Activated CD4-positive, alpha-beta T cell treated with anti-CD3 and anti-CD28 coated beads, Interleukin-2, amount 10 ng/mL, durations not matched to agents 7 days and 5 days (primary cell): ENCODE results near the gene NELL1. TPM values are rescaled to one million over a fixed set of nuclear protein-coding genes. Genes with fewer than 3 reads are reported as not detected.
"Not testable (repeated sequence)": the region's sequence is repeated elsewhere in the genome, so short reads cannot be mapped to it uniquely, and the experiment has no call there.

Experiments
- CTCF ChIA-PET: fragments of 350-600 bp; sonication (Branson Sonifier 250); formaldehyde crosslinking; loops from one replicate; lab custom pipeline; 2021; ENCODE audit warnings: antibody characterized with exemption; lab: Charles Lee
- POLR2A ChIA-PET: fragments of 350-600 bp; sonication (Branson Sonifier 250); formaldehyde crosslinking; loops from one replicate; lab custom pipeline; 2021; ENCODE audit warnings: antibody characterized with exemption; lab: Charles Lee
- DNase-seq: peaks from one replicate; pipeline ENCODE4 v3.0.0-alpha.2; 2020
- H3K27ac Mint-ChIP-seq: one replicate; pipeline ENCODE4 v1.8.0; 2021; ENCODE audit warnings: mild to moderate bottlenecking, moderate library complexity, mixed read lengths
- H3K27me3 Mint-ChIP-seq: one replicate; pipeline ENCODE4 v1.8.0; 2021; ENCODE audit warnings: mixed read lengths
- H3K36me3 Mint-ChIP-seq: one replicate; pipeline ENCODE4 v1.8.0; 2021; ENCODE audit warnings: low read depth, mixed read lengths
- H3K4me1 Mint-ChIP-seq: one replicate; pipeline ENCODE4 v1.8.0; 2021; ENCODE audit warnings: mixed read lengths
- H3K4me3 Mint-ChIP-seq: one replicate; pipeline ENCODE4 v1.8.0; 2021; ENCODE audit warnings: mild to moderate bottlenecking, moderate library complexity, mixed read lengths
- H3K9me3 Mint-ChIP-seq: one replicate; pipeline ENCODE4 v1.8.0; 2021; ENCODE audit warnings: mixed read lengths
- total RNA-seq, 2 experiments: library from RNA; stranded (reverse); gene quantifications; one replicate each; pipeline ENCODE4 v1.2.3, GENCODE V29; 2021

The NELL1 gene
- total RNA-seq, 2 experiments from 2014 or later, result not detected

DNA sequence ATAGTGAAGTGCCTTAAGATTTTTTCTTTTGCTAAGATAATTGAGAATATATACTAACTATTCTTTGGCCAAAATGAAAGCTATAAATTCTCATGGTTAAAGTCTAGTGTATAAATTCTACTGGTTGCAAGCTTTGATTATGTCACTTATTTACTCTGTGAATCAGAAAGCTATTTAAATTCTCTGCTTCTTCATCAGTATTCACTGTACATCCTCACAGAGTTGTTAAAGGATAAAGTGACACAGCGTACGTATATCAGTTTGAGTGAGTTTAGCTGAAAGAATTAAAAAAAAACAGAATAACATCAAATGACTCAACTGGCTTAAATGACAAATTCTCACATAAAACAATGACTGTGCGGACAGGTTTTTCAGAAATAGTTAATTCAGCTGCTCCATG, 453.1 kb downstream of the NELL1 start:
- no peak overlapping the region for H3K27ac Mint-ChIP-seq
- POLR2A ChIA-PET, result interaction anchor here (0.6 kb wide), 1 partner anchor 1003 kb away, joined by 13 read pairs; no protein-coding TSS in a partner anchor
- no peaks in the 10 kb centered on the region for H3K27me3 Mint-ChIP-seq
- H3K4me1 Mint-ChIP-seq, result no peaks in the 10 kb centered on the region
- no peaks in the 10 kb centered on the region for H3K9me3 Mint-ChIP-seq
- H3K36me3 Mint-ChIP-seq, result no peaks in the 10 kb centered on the region
- no peak for DNase-seq
- no peak overlapping the region for H3K4me3 Mint-ChIP-seq
- CTCF ChIA-PET, result no interaction called here

DNA sequence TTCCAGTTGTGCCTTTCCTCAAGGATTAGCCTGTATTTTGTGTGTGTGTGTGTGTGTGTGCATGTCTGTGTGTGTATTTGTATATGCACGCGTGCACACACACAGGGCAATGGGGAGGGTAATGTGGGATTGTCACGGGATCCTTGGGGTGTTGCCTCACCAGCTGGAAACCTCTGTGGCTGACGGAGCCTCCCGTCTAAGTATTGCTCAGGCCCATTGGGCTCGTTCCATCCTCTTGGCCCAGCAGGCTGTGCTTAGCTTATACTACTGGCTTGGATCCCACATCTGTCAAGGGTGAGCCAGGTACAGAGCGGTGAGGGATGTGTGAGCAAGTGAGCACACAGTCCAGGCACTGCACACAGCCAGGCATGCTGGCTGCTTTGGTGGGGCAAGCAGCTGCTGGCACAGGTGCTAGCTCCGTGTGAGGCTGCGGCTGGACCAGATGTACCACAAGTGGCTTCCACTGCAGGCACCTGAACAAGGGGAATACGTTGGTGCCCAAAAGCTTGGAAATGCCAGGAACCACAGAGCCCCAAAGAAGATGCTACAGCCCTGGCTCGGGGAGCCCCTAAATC, 462.8 kb downstream of the NELL1 start:
- no peaks in the 10 kb centered on the region for H3K36me3 Mint-ChIP-seq
- H3K27me3 Mint-ChIP-seq, result no peaks in the 10 kb centered on the region
- no peaks in the 10 kb centered on the region for H3K4me1 Mint-ChIP-seq
- no peak overlapping the region for H3K27ac Mint-ChIP-seq
- no peak for DNase-seq
- H3K4me3 Mint-ChIP-seq, result no peak overlapping the region
- no peaks in the 10 kb centered on the region for H3K9me3 Mint-ChIP-seq
- ChIA-PET POLR2A (no interaction called here), CTCF (no interaction called here)

DNA sequence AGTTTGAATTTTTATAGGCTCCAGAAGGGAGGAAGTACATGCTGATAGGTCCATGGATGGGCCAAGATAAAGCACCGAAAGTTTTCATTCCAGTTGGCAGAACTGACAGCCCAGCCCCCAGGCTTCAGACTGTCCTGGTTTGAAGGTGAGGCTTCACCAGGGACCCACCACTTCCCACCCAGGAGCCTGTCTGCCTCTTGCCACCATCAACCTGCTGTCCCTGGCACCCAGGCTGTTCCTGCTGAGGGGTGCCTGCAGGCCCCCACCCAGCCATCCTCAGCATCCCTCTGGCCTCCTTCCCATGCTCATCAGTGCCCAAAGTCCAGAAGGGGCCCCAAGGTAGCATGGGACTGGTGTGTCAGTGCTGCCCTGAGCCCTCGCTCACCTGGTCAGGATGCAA, 463.9 kb downstream of the NELL1 start:
- no peaks in the 10 kb centered on the region for H3K27me3 Mint-ChIP-seq
- no peaks in the 10 kb centered on the region for H3K9me3 Mint-ChIP-seq
- H3K4me3 Mint-ChIP-seq, result no peak overlapping the region
- ChIA-PET POLR2A (no interaction called here), CTCF (no interaction called here)
- DNase-seq, result no peak
- H3K27ac Mint-ChIP-seq, result no peak overlapping the region
- H3K4me1 Mint-ChIP-seq, result no peaks in the 10 kb centered on the region
- H3K36me3 Mint-ChIP-seq, result no peaks in the 10 kb centered on the region

DNA sequence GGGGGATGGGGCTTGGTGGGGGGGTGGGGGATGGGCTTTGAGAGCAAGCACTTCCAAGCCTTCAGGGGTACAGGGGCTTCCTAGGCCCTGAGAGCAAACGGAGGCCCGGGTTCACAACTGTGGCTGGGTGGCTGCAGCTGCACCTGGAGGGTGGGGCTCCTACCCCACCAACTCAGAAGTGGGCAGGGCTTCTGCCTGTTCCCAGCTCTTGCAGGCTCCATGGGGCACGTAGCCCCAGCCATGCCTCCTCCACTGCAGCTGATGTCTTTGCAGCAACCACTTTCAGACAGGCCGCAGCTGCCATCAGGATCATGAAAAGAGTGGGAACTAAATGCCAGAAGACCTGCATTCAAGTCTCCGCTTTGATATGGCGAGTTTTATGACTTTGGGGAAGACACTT, 464.3 kb downstream of the NELL1 start:
- H3K27ac Mint-ChIP-seq, result no peak overlapping the region
- no peaks in the 10 kb centered on the region for H3K36me3 Mint-ChIP-seq
- no peak for DNase-seq
- no peaks in the 10 kb centered on the region for H3K27me3 Mint-ChIP-seq
- no peak overlapping the region for H3K4me3 Mint-ChIP-seq
- no peaks in the 10 kb centered on the region for H3K9me3 Mint-ChIP-seq
- ChIA-PET CTCF (no interaction called here), POLR2A (no interaction called here)
- no peaks in the 10 kb centered on the region for H3K4me1 Mint-ChIP-seq

DNA sequence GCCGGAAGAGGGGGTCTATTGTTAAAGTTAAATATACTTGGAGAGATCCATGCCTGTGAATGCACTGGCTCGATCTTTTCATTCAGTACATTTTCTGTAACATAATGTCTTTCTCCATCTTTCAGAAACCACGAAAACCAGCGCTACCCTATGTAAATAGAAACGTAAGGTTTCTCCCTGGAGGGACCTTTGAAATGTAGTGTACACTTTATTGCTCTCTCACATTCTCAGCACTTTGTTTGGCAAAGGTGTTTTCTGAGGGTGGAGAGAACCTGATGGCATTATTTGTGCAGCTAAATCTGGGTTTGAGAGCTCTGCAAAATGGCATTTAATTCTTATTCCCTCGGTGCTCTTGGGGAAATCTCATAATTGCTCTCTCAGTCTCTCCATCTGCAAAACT, 468.4 kb downstream of the NELL1 start:
- CTCF ChIA-PET, result no interaction called here

DNA sequence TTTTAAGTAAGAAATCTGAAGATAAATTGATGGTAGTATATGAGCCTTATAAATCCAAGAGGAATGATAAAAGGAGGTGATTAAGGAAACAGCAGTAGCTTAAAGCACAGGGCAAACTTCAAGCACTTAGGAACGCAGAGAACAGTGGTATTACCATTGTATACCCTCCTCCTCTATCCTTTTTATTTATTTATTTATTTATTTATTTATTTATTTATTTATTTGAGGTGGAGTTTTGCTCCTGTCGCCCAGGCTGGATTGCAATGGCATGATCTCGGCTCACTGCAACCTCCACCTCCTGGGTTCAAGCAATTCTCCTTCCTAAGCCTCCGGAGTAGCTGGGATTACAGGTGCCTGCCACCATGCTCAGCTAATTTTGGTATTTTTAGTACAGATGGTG, 472.2 kb downstream of the NELL1 start:
- POLR2A ChIA-PET, H3K27ac Mint-ChIP-seq, CTCF ChIA-PET, H3K36me3 Mint-ChIP-seq, H3K9me3 Mint-ChIP-seq, H3K27me3 Mint-ChIP-seq, DNase-seq, H3K4me3 Mint-ChIP-seq, H3K4me1 Mint-ChIP-seq: not testable (repeated sequence)

More for the DNA sequence above, 468.4 kb downstream of the NELL1 start:
- Mint-ChIP-seq H3K27ac (no peak overlapping the region), H3K4me3 (no peak overlapping the region), H3K36me3 (no peaks in the 10 kb centered on the region), H3K4me1 (no peaks in the 10 kb centered on the region), H3K27me3 (no peaks in the 10 kb centered on the region), H3K9me3 (no peaks in the 10 kb centered on the region)
- DNase-seq, result no peak
- POLR2A ChIA-PET, result no interaction called here

DNA sequence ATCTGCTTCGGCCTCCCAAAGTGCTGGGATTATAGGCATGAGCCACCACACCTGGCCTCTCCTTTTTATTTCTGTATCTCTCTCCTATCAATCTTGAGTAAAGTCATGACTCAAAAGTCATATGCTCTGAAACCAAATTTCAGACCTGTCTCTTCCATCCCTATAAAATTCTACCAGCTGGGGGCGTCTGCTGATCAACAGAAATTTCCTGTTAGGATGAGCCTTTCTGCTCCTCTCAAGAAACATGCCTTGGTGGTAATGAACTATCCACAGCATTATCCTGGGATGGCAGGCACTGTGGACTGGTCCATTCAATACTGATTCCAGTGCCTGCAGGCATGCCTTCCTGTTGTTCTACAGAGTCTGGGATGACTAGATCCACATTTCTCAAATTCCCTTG, 472.6 kb downstream of the NELL1 start:
- Mint-ChIP-seq H3K4me3 (no peak overlapping the region), H3K4me1 (no peaks in the 10 kb centered on the region), H3K27ac (no peak overlapping the region), H3K9me3 (peaks cover 3% of the 10 kb centered on the region), H3K27me3 (no peaks in the 10 kb centered on the region), H3K36me3 (no peaks in the 10 kb centered on the region)
- ChIA-PET CTCF (no interaction called here), POLR2A (no interaction called here)
- DNase-seq, result no peak

DNA sequence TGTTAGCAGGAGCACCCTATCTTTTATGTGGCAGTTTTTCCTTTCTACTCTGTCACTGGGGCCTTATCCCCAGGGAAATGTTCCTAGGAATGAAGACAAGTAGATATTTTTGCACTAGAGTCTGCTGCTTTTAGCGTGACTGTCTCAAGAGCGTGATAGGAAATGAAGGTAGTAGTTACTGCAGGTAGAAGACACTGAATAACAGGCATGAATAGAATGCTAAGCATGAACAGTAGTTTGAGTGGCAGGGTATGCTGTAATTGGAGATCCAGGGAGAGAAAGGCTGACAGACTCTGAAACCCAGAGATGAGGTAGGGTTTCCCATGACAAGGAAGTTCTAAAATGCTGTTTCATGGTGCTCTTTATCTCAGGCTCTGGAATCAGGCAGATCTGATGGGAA, 475.1 kb downstream of the NELL1 start:
- no peaks in the 10 kb centered on the region for H3K36me3 Mint-ChIP-seq
- H3K4me1 Mint-ChIP-seq, result no peaks in the 10 kb centered on the region
- no peak overlapping the region for H3K4me3 Mint-ChIP-seq
- H3K9me3 Mint-ChIP-seq, result peaks cover 3% of the 10 kb centered on the region
- ChIA-PET CTCF (no interaction called here), POLR2A (no interaction called here)
- no peak for DNase-seq
- no peak overlapping the region for H3K27ac Mint-ChIP-seq
- no peaks in the 10 kb centered on the region for H3K27me3 Mint-ChIP-seq

DNA sequence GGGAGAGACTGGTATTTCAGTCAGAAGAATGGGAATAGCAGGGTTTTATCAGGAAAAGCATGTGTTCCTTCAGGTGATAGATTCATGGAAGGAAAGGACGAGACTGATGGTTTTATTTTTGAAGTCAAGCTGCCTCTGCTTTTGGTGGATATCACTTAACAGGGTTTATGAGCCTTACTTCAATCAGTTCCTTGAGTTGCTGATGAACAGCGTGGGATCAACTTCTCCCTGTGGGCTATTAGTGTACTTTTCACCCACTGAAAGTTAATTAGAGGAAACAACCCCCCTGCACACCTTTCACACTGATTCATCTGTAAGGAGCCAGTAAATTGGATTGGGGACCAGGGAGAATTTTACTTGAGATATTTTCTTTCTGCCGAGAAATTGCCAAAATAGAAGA, 479.0 kb downstream of the NELL1 start:
- H3K4me3 Mint-ChIP-seq, result no peak overlapping the region
- no peak overlapping the region for H3K27ac Mint-ChIP-seq
- CTCF ChIA-PET, result no interaction called here
- H3K27me3 Mint-ChIP-seq, result no peaks in the 10 kb centered on the region
- peaks cover 3% of the 10 kb centered on the region for H3K9me3 Mint-ChIP-seq
- no peak for DNase-seq
- no peaks in the 10 kb centered on the region for H3K4me1 Mint-ChIP-seq
- no peaks in the 10 kb centered on the region for H3K36me3 Mint-ChIP-seq
- POLR2A ChIA-PET, result no interaction called here

DNA sequence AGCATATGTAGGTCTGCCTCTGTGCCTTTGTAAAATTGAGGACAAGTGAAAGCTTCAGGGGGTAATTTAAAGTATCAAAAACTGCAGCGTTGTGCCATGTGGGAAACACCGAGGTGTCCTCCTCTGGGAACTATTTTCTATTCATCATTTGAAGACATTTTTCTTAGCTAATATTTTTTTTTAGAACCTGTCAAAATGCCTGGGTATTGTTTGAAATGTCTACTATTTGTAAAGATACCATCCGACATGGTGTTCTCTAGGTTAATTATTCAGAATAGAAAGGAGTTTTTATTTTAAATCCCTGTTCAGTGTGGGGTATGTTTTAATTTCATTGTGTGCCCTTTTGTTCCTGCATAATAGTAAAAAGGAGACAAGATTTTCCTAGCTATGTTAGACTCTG, 490.8 kb downstream of the NELL1 start:
- DNase-seq, result no peak
- no peak overlapping the region for H3K27ac Mint-ChIP-seq
- CTCF ChIA-PET, result no interaction called here
- no peaks in the 10 kb centered on the region for H3K36me3 Mint-ChIP-seq
- no peaks in the 10 kb centered on the region for H3K27me3 Mint-ChIP-seq
- no peaks in the 10 kb centered on the region for H3K9me3 Mint-ChIP-seq
- no peaks in the 10 kb centered on the region for H3K4me1 Mint-ChIP-seq
- no peak overlapping the region for H3K4me3 Mint-ChIP-seq
- POLR2A ChIA-PET, result interaction anchor here (0.6 kb wide), 1 partner anchor 123 kb away, joined by 3 read pairs; no protein-coding TSS in a partner anchor

DNA sequence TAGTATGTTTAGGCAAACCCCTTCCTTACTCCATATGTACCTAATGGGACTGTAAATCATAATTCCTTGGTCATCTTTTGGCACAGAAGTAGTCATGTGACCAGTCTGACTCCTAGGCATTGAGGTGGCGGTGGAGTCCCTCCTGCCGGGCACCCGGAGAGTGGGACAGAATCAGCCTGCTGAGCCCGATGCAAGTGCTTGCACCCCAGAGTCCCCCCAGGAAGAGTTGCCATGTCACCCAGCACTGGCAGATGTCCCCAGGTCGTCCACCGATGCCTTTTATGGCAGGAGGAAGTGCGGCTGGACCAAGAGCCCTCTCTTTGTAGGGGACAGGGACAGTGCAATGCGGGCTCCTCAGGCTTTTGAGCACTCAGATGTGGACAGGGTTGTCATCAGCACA, 500.3 kb downstream of the NELL1 start:
- no peak overlapping the region for H3K4me3 Mint-ChIP-seq
- no peaks in the 10 kb centered on the region for H3K4me1 Mint-ChIP-seq
- POLR2A ChIA-PET, result no interaction called here
- no peak for DNase-seq
- peaks cover 3% of the 10 kb centered on the region for H3K9me3 Mint-ChIP-seq
- no peaks in the 10 kb centered on the region for H3K27me3 Mint-ChIP-seq
- H3K36me3 Mint-ChIP-seq, result no peaks in the 10 kb centered on the region
- H3K27ac Mint-ChIP-seq, result no peak overlapping the region
- CTCF ChIA-PET, result no interaction called here

DNA sequence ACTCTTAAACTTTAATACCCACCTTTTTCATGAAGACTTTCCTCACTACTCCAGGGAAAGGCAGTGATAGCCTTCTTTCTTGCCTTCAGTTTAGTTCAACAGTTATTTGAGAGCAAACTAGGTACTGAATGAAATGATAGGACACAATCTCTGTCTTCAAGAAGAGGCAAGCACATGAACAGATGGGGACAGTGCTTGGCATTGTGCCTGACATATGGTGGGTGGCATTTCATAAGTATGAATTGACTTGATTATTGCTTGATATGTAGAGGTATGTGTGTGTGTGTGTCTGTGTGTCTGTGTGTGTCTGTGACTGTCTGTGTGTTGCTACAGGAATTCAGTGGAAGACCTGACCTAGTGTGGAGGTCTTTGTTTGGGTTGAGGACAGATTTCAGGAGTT, 504.1 kb downstream of the NELL1 start:
- POLR2A ChIA-PET, result no interaction called here
- H3K27me3 Mint-ChIP-seq, result no peaks in the 10 kb centered on the region
- CTCF ChIA-PET, result no interaction called here

DNA sequence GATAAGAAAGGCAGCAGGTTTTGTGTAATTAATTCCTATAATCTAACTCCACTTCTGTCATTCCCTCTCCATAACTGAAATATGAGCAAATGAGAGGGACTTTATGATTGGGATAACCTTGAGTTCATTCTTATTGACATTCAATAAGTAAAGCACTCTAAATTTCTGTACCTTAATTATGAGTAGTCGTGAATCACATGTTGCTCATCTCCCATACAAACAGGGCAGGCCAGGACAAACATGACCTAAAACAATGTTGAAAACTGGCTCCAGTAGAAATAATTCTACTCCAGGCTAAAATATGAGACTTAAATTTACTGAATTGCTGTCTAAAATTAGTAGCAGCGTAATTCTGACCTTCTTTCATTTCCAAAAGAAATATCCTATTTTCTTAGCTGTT, 505.4 kb downstream of the NELL1 start:
- Mint-ChIP-seq H3K9me3 (peaks cover 4% of the 10 kb centered on the region), H3K27ac (no peak overlapping the region), H3K27me3 (no peaks in the 10 kb centered on the region), H3K36me3 (no peaks in the 10 kb centered on the region), H3K4me1 (no peaks in the 10 kb centered on the region), H3K4me3 (no peak overlapping the region)
- ChIA-PET CTCF (no interaction called here), POLR2A (no interaction called here)
- DNase-seq, result no peak

More for the DNA sequence above, 504.1 kb downstream of the NELL1 start:
- H3K9me3 Mint-ChIP-seq, result no peaks in the 10 kb centered on the region
- H3K4me3 Mint-ChIP-seq, result no peak overlapping the region
- no peak for DNase-seq
- no peaks in the 10 kb centered on the region for H3K4me1 Mint-ChIP-seq
- H3K36me3 Mint-ChIP-seq, result no peaks in the 10 kb centered on the region
- no peak overlapping the region for H3K27ac Mint-ChIP-seq

DNA sequence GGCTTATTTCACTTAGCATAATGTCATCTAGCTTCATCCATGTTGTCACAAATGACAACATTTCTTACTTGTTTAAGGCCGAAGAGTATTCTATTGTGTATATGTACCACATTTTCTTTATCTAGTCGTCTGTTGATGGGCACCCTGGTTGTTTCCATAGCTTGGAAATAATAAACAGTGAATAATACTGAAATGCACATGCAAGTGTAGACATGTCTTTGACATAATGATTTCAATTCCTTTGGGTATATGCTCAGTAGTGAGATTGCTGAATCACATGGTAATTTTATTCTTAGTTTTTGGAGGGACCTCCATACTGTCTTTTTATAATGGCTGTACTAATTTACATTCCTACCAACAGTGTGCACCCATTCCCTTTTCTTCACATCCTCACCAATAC, 508.0 kb downstream of the NELL1 start:
- H3K4me3 Mint-ChIP-seq, result no peak overlapping the region
- H3K36me3 Mint-ChIP-seq, result no peaks in the 10 kb centered on the region
- DNase-seq, result no peak
- H3K27me3 Mint-ChIP-seq, result no peaks in the 10 kb centered on the region
- CTCF ChIA-PET, result no interaction called here
- peaks cover 4% of the 10 kb centered on the region for H3K9me3 Mint-ChIP-seq
- H3K4me1 Mint-ChIP-seq, result no peaks in the 10 kb centered on the region
- no peak overlapping the region for H3K27ac Mint-ChIP-seq
- POLR2A ChIA-PET, result no interaction called here
